ENCODE data around the gene OR12D3. TPM values are rescaled to one million over a fixed set of nuclear protein-coding genes. Genes with fewer than 3 reads are reported as not detected.

OR12D3 gene
- total RNA-seq, 1 experiment from 2014 or later: not detected

- TF ChIP-seq SIN3A (IDR thresholded peaks at IDR 0.05; ENCODE audit: low read depth): no peak
- no peak for TF ChIP-seq TCF7L2 (IDR thresholded peaks at IDR 0.05; ENCODE audit: borderline replicate concordance, extremely low read depth, insufficient read depth, insufficient read length)
- no peak for TF ChIP-seq POLR2AphosphoS5 (IDR thresholded peaks at IDR 0.05; ENCODE audit: low read depth, low read length)
- no peak for TF ChIP-seq EGR1 (IDR thresholded peaks at IDR 0.05; ENCODE audit: low read depth)
- TF ChIP-seq EZH2phosphoT487 (IDR thresholded peaks at IDR 0.05; ENCODE audit: borderline replicate concordance): no peak
- TF ChIP-seq YY1 (IDR thresholded peaks at IDR 0.05; ENCODE audit: extremely low read depth, insufficient replicate concordance, low read depth, low read length): no peak
- no peak for TF ChIP-seq ATF3 (IDR thresholded peaks at IDR 0.05)
- TF ChIP-seq, protein P1, sequence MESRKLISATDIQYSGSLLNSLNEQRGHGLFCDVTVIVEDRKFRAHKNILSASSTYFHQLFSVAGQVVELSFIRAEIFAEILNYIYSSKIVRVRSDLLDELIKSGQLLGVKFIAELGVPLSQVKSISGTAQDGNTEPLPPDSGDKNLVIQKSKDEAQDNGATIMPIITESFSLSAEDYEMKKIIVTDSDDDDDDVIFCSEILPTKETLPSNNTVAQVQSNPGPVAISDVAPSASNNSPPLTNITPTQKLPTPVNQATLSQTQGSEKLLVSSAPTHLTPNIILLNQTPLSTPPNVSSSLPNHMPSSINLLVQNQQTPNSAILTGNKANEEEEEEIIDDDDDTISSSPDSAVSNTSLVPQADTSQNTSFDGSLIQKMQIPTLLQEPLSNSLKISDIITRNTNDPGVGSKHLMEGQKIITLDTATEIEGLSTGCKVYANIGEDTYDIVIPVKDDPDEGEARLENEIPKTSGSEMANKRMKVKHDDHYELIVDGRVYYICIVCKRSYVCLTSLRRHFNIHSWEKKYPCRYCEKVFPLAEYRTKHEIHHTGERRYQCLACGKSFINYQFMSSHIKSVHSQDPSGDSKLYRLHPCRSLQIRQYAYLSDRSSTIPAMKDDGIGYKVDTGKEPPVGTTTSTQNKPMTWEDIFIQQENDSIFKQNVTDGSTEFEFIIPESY (IDR thresholded peaks at IDR 0.05; ENCODE audit: extremely low read depth, insufficient replicate concordance, low read length): no peak
- TF ChIP-seq CBX3 (IDR thresholded peaks at IDR 0.05; ENCODE audit: low read depth): no peak
- TF ChIP-seq EZH2 (IDR thresholded peaks at IDR 0.05): no peak
- no peak for TF ChIP-seq CTCF (IDR thresholded peaks at IDR 0.05 in 2 of 3, conservative IDR thresholded peaks at IDR 0.05 in 1 of 3; ENCODE audit: borderline replicate concordance in 1 of 3, insufficient read depth in 1 of 3, low read depth in 2 of 3, low read length in 2 of 3)
- TF ChIP-seq ZNF274 (IDR thresholded peaks at IDR 0.05; ENCODE audit: low read depth, low read length): no peak
- TF ChIP-seq ZFX (IDR thresholded peaks at IDR 0.05): no peak
- H4K20me1 ChIP-seq (ENCODE audit: insufficient read depth): no peaks in the 10 kb centered on the region
- no peak overlapping the region for H3K4me3 ChIP-seq (replicated peaks in 1 of 2; ENCODE audit: low read depth in 1 of 2, low read length in 2 of 2)
- H2AFZ ChIP-seq (ENCODE audit: low read depth, low read length, poor library complexity, severe bottlenecking): no peak overlapping the region
- intact Hi-C loops (cut with micrococcal nuclease): no loop called here
- ChIA-PET RAD21 (ENCODE audit: low non-redundant PET in 1 of 2, low total read pairs in 2 of 2, uncharacterized antibody in 2 of 2, unreplicated experiment in 2 of 2) (no interaction called here), POLR2A (no interaction called here), CTCF (no interaction called here)
- H3K27ac ChIP-seq (ENCODE audit: low read depth, low read length): no peak overlapping the region
- H3K9me3 ChIP-seq (ENCODE audit: control insufficient read depth in 1 of 2, insufficient read depth in 1 of 2, low read depth in 1 of 2, low read length in 2 of 2): no peaks in the 10 kb centered on the region
- H3K36me3 ChIP-seq (ENCODE audit: control insufficient read depth in 1 of 2, insufficient read depth in 2 of 2, low read length in 2 of 2): no peaks in the 10 kb centered on the region
- no peaks in the 10 kb centered on the region for H3K27me3 ChIP-seq (ENCODE audit: insufficient read depth, low read length)
- no peaks in the 10 kb centered on the region for H3K79me2 ChIP-seq (ENCODE audit: insufficient read depth, low read length)
- no peak overlapping the region for H3K9ac ChIP-seq (ENCODE audit: low read length)
- ATAC-seq (no peak), DNase-seq (ENCODE audit: low read depth, low spot score) (no peak)
- H3K9me2 ChIP-seq (ENCODE audit: insufficient read depth): no peaks in the 10 kb centered on the region
- no TSS peak for BruUV-seq (replicated peaks)
- no peaks in the 10 kb centered on the region for H3K4me1 ChIP-seq (ENCODE audit: control insufficient read depth in 1 of 2, insufficient read depth in 2 of 2, low read length in 2 of 2)
- H3K4me2 ChIP-seq (ENCODE audit: low read length): no peak overlapping the region
Observed at GRCh38 chr6:29388533-29388932, 13.4 kb upstream of the OR12D3 start.

Measured in HCT116 (cell line).